ENCODE measurements around the gene MGLL.

GRCh38 chr3:127697551-127698240, 124.6 kb downstream of the MGLL start:
- TF ChIP-seq CTCF (IDR thresholded peaks at IDR 0.05; ENCODE audit: low read length) (no peak), EZH2 (IDR thresholded peaks at IDR 0.05; ENCODE audit: borderline replicate concordance, low read length) (no peak)

Measured in OCI-LY1 (cell line).